Neural progenitor cell (in vitro differentiated cells): ENCODE results near the gene ZDHHC17.

Source experiments
- CTCF ChIP-seq: fragments of 200-600 bp; sonication (generic); IDR thresholded peaks from 2 replicates; pipeline ENCODE4 v1.5.1; 2017; ENCODE audit warnings: antibody characterized with exemption, mild to moderate bottlenecking
- EZH2 ChIP-seq: fragments of 200-600 bp; sonication (generic); IDR thresholded peaks from 2 replicates; pipeline ENCODE4 v1.6.1; 2017; ENCODE audit warnings: antibody characterized with exemption, mild to moderate bottlenecking, moderate library complexity
- EZH2phosphoT487 ChIP-seq: fragments of 200-600 bp; sonication (generic); IDR thresholded peaks from 2 replicates; pipeline ENCODE4 v1.6.1; 2017; ENCODE audit warnings: antibody characterized with exemption

DNA sequence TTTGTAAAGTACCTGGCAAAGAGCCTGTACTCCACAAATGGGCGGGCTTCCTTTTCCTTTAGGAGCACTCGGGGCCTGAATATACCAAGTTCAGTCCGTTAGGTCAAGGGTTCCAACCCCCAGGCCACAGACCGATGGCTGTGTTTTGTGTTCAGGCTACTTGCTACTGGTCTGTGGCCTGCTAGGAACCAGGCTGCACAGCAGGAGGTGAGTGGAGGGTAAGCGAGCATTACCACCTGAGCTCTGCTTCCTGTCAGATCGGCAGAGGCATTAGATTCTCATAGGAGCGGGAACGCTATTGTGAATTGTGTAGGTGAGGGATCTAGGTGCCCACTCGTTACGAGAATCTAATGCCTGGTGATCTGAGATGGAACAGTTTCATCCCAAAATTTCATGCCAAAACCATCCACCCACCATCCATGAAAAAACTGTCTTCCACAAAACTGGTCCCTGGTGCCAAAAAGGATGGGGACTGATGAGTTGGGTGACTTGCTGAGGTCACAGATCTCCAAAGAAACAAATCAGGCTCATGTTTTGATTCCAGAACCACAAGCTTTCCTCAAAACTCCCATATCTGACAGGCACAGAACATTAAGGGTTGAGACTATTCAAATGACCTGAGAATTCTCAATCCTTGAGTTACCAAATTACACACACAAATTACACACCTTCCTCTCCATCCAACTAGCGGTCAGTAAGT lies 110.7 kb downstream of the ZDHHC17 start:
- TF ChIP-seq CTCF: no peak
- no peak for TF ChIP-seq EZH2
- no peak for TF ChIP-seq EZH2phosphoT487
